Skeletal muscle tissue (tissue), 4 donors: ENCODE results near the gene ATP6V0B. TPM values are rescaled to one million over a fixed set of nuclear protein-coding genes. Genes with fewer than 3 reads are reported as not detected.

Experiments
- H3K27ac ChIP-seq: one replicate; pipeline ENCODE4 v1.7.0; 2013; ENCODE audit warnings: mild to moderate bottlenecking, low read depth, low read length, inconsistent platforms
- H3K27me3 ChIP-seq, 3 donors: one replicate each; pipeline ENCODE4 v1.7.0; 2013; ENCODE audit warnings: low read length in 3 of 3; ENCODE audit not compliant: control insufficient read depth in 3 of 3, insufficient read depth in 3 of 3
- H3K36me3 ChIP-seq, 3 donors: one replicate each; pipeline ENCODE4 v1.7.0; 2013; ENCODE audit warnings: low read length in 3 of 3; ENCODE audit not compliant: control insufficient read depth in 3 of 3, insufficient read depth in 3 of 3
- H3K4me1 ChIP-seq, 3 donors: one replicate each; pipeline ENCODE4 v1.7.0; 2013; ENCODE audit warnings: low read length in 3 of 3, mild to moderate bottlenecking in 3 of 3; ENCODE audit not compliant: control insufficient read depth in 3 of 3, insufficient read depth in 3 of 3
- H3K4me3 ChIP-seq, 3 donors: one replicate each; pipeline ENCODE4 v1.7.0; 2013; ENCODE audit warnings: low read length in 3 of 3
- H3K9ac ChIP-seq, 3 donors: one replicate each; pipeline ENCODE4 v1.7.0; 2013; ENCODE audit warnings: low read length in 3 of 3, mild to moderate bottlenecking in 3 of 3, moderate library complexity in 2 of 3, low read depth in 1 of 3
- H3K9me3 ChIP-seq, 3 donors: one replicate each; pipeline ENCODE4 v1.7.0; 2013; ENCODE audit warnings: low read length in 3 of 3; ENCODE audit not compliant: control insufficient read depth in 3 of 3
- total RNA-seq: library from RNA; depleted of rRNA; stranded (reverse); fragments of >200 nt; gene quantifications from one replicate; pipeline ENCODE4 v1.2.3, GENCODE V29; 2014
- donor health status: Osteomylitis.

Gene ATP6V0B
- total RNA-seq, 1 donor from 2014 or later, result 73.1 TPM

- Histone ChIP-seq H3K36me3 (peaks cover 17 to 23% (median 18%) of the 10 kb centered on the region in 3 donors), H3K9me3 (no peaks in the 10 kb centered on the region), H3K4me1 (peaks cover 21 to 30% (median 24%) of the 10 kb centered on the region in 3 donors), H3K4me3 (no peak overlapping the region), H3K27ac (no peak overlapping the region), H3K27me3 (no peaks in the 10 kb centered on the region), H3K9ac (no peak overlapping the region)
Observed at GRCh38 chr1:43982241-43982640, 7.5 kb downstream of the ATP6V0B start.

GRCh38 chr1:43982808-43983207, 8.0 kb downstream of the ATP6V0B start:
- peaks cover 12 to 17% (median 13%) of the 10 kb centered on the region in 3 donors for H3K36me3 ChIP-seq
- no peaks in the 10 kb centered on the region for H3K9me3 ChIP-seq
- peaks cover 16 to 25% (median 19%) of the 10 kb centered on the region in 3 donors for H3K4me1 ChIP-seq

DNA sequence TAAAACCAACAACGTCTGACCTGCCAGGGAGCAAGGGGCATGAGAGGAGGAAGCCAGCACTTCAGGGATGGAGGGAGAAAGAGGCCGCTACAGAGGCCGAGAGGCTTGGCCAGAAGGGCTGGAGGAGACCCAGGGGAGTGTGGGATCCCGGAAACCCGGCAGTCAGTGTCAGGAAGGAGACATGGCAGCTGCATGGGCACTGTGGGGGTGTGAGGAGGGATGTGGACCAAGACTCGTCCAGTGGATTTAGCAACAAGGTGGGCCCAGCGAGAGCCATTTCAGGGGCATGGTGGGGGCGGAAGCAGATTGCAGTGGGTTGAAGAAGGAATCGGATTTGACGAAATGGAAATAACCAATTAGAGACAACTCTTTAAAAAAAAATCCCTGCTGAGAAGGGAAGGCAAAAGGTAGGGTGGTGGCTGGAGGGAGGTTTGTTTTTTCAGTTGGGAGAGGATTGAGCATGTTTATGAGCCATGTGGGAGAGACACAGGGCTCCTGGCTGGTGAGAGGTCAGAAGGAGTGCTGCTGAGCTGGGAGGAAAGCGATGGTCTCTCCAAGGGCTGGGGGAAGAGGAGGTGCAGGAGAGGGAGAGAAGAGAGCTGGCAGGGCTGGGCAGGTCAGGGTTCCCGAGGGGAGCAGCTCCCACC, 8.6 kb downstream of the ATP6V0B start:
- Histone ChIP-seq H3K27ac (no peak overlapping the region), H3K4me3 (no peak overlapping the region), H3K4me1 (peaks cover 14 to 19% (median 15%) of the 10 kb centered on the region in 3 donors), H3K27me3 (no peaks in the 10 kb centered on the region), H3K9ac (no peak overlapping the region), H3K9me3 (no peaks in the 10 kb centered on the region), H3K36me3 (peaks cover 7 to 13% (median 9%) of the 10 kb centered on the region in 3 donors)

More at GRCh38 chr1:43982808-43983207, 8.0 kb downstream of the ATP6V0B start:
- H3K27ac ChIP-seq, result no peak overlapping the region
- H3K9ac ChIP-seq, result no peak overlapping the region
- no peaks in the 10 kb centered on the region for H3K27me3 ChIP-seq
- no peak overlapping the region for H3K4me3 ChIP-seq

DNA sequence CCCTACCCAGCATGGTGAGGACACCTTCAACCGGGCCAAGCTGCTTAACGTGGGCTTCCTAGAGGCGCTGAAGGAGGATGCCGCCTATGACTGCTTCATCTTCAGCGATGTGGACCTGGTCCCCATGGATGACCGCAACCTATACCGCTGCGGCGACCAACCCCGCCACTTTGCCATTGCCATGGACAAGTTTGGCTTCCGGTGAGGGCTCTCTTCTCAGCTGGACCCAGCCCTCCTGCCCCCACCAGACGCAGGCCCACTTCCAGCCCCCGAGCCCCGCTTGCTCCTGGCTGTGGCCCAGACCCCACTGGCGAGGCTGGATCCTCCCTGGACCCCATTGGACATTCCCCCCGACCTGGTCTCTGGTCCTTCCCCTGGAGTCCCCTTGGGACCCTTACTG, 10.1 kb downstream of the ATP6V0B start:
- no peaks in the 10 kb centered on the region for H3K9me3 ChIP-seq

DNA sequence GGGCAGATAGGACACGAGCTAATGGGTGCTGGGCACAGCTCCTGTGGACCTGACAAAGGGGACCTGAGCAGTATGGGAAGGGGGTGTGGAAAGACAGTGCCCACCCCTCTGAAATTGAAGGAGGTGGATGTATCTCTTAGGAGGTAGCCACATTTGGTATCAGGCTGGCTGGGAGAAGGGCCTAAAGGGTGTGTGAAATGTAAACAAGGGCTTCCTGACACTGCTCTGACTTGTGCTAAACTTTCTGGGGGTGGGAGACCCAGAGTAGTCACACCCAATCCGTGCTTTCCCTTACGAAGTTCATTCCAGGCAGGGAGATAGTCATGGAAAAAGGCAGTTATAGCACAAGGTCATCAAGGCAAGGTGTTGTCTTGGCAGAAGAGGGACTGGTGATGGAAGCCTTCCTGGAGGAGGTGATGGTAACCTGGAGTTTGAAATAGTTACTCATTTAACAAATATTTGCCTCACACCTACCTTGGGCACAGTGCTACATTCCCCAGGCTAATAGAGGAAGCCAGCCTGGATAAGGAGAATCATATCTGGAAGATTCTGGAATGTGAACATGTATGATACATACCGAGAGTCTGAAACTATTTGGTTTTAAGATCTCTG, 11.3 kb downstream of the ATP6V0B start:
- Histone ChIP-seq H3K27ac (no peak overlapping the region), H3K4me3 (no peak overlapping the region), H3K27me3 (no peaks in the 10 kb centered on the region), H3K9ac (no peak overlapping the region), H3K36me3 (peaks cover 5 to 13% (median 9%) of the 10 kb centered on the region in 3 donors), H3K9me3 (no peaks in the 10 kb centered on the region), H3K4me1 (peaks cover 5 to 6% (median 6%) of the 10 kb centered on the region in 3 donors)

More for the DNA sequence above, 10.1 kb downstream of the ATP6V0B start:
- no peak overlapping the region for H3K9ac ChIP-seq
- H3K36me3 ChIP-seq, result peaks cover 5 to 13% (median 9%) of the 10 kb centered on the region in 3 donors
- no peak overlapping the region for H3K4me3 ChIP-seq
- H3K27me3 ChIP-seq, result no peaks in the 10 kb centered on the region
- peaks cover 8 to 12% (median 8%) of the 10 kb centered on the region in 3 donors for H3K4me1 ChIP-seq
- H3K27ac ChIP-seq, result no peak overlapping the region

- Histone ChIP-seq H3K4me3 (no peak overlapping the region), H3K9me3 (no peaks in the 10 kb centered on the region), H3K9ac (no peak overlapping the region)
Observed at GRCh38 chr1:43986712-43987111, 12.0 kb downstream of the ATP6V0B start.

GRCh38 chr1:43987159-43987902, 12.6 kb downstream of the ATP6V0B start:
- Histone ChIP-seq H3K27me3 (no peaks in the 10 kb centered on the region), H3K27ac (no peak overlapping the region), H3K9me3 (no peaks in the 10 kb centered on the region), H3K4me3 (no peak overlapping the region), H3K4me1 (peaks cover 11 to 13% (median 11%) of the 10 kb centered on the region in 3 donors), H3K9ac (no peak overlapping the region), H3K36me3 (peaks cover 2 to 13% (median 3%) of the 10 kb centered on the region in 3 donors)

More at GRCh38 chr1:43986712-43987111, 12.0 kb downstream of the ATP6V0B start:
- peaks cover 7 to 8% (median 7%) of the 10 kb centered on the region in 3 donors for H3K4me1 ChIP-seq
- peaks cover 3 to 13% (median 5%) of the 10 kb centered on the region in 3 donors for H3K36me3 ChIP-seq
- H3K27me3 ChIP-seq, result no peaks in the 10 kb centered on the region
- H3K27ac ChIP-seq, result no peak overlapping the region

- H3K27me3 ChIP-seq, result no peaks in the 10 kb centered on the region
- H3K9ac ChIP-seq, result peak overlapping the region; percentile 68 to 82 (median 76)
- H3K27ac ChIP-seq, result peak overlapping the region; percentile 45
- H3K4me3 ChIP-seq, result peak overlapping the region; percentile 71 to 82 (median 74)
- peaks cover 0 to 12% (median 2%) of the 10 kb centered on the region in 3 donors for H3K36me3 ChIP-seq
- no peaks in the 10 kb centered on the region for H3K9me3 ChIP-seq
- H3K4me1 ChIP-seq, result peaks cover 11 to 15% (median 13%) of the 10 kb centered on the region in 3 donors
Observed at GRCh38 chr1:43990271-43991199, 15.8 kb downstream of the ATP6V0B start.

DNA sequence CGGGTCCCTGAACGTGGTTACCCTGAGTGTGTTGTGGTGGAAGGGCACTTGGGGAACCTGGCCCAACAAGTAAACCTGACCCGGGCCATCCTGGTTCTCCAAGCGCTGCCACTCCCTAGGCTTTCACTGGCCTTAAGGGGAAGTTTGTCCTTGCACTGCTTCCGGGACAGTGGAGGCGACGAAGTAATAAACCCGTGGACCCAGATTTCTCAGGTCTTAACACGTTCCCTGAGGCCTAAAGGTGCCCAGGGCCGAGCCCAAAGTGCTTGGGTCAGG, 16.4 kb downstream of the ATP6V0B start:
- Histone ChIP-seq H3K36me3 (peaks cover 0 to 6% (median 2%) of the 10 kb centered on the region in 3 donors), H3K4me1 (peaks cover 11 to 15% (median 13%) of the 10 kb centered on the region in 3 donors), H3K27me3 (no peaks in the 10 kb centered on the region), H3K4me3 (peak overlapping the region; percentile 71 to 82 (median 74)), H3K27ac (peak overlapping the region; percentile 45), H3K9me3 (no peaks in the 10 kb centered on the region), H3K9ac (peak overlapping the region; percentile 68 to 82 (median 76))
